PC-3 (cell line): ENCODE data around the gene GDF7. TPM values are rescaled to one million over a fixed set of nuclear protein-coding genes. Genes with fewer than 3 reads are reported as not detected.

Experiments used
- ATAC-seq: fragments of 200-7000 bp; cut with Tn5 transposase; 2 replicates; pipeline ENCODE4 v1.9.1; 2020; ENCODE audit warnings: mild to moderate bottlenecking, moderate library complexity
- BruUV-seq: library from RNA; stranded (reverse); fragments of 400-500 nt; replicated peaks from 2 replicates; lab custom pipeline; 2021; lab: Mats Ljungman, UMichigan
- CTCF ChIA-PET: fragments of 300-600 bp; sonication (Branson Sonifier 250); formaldehyde crosslinking; loops from one replicate; lab custom pipeline; 2022; ENCODE audit warnings: antibody characterized with exemption; lab: Charles Lee
- POLR2A ChIA-PET: fragments of 300-600 bp; sonication (Branson Sonifier 250); formaldehyde crosslinking; loops from one replicate; lab custom pipeline; 2022; ENCODE audit warnings: antibody characterized with exemption; ENCODE audit not compliant: unreplicated experiment; lab: Charles Lee
- DNase-seq: peaks from one replicate; pipeline ENCODE4 v3.0.0-alpha.2; 2015
- H2AFZ ChIP-seq: fragments of 300-600 bp; sonication (generic); 2 replicates; pipeline ENCODE4 v1.6.0; 2016; ENCODE audit warnings: antibody characterized with exemption, low read length
- H3F3A ChIP-seq: fragments of 300-600 bp; sonication (generic); one replicate; pipeline ENCODE4 v1.6.0; 2017; ENCODE audit warnings: antibody characterized with exemption, low read length, control low read depth, mild to moderate bottlenecking; ENCODE audit not compliant: unreplicated experiment
- H3K27ac ChIP-seq: fragments of 300-600 bp; sonication (generic); 2 replicates; pipeline ENCODE4 v1.5.1; 2016; ENCODE audit warnings: mild to moderate bottlenecking, low read length
- H3K27me3 ChIP-seq: fragments of 300-600 bp; sonication (generic); 2 replicates; pipeline ENCODE4 v1.6.1; 2016; ENCODE audit warnings: low read length, mixed read lengths
- H3K36me3 ChIP-seq: fragments of 300-600 bp; sonication (generic); 2 replicates; pipeline ENCODE4 v1.6.1; 2016; ENCODE audit warnings: low read depth, mixed run types, low read length, mixed read lengths
- H3K4me1 ChIP-seq: fragments of 300-600 bp; sonication (generic); 2 replicates; pipeline ENCODE4 v1.5.1; 2016; ENCODE audit warnings: low read length; ENCODE audit not compliant: insufficient read depth
- H3K4me2 ChIP-seq: fragments of 300-600 bp; sonication (generic); 2 replicates; pipeline ENCODE4 v1.6.0; 2016; ENCODE audit warnings: low read length
- H3K4me3 ChIP-seq: fragments of 300-600 bp; sonication (generic); 2 replicates; pipeline ENCODE4 v1.5.1; 2016; ENCODE audit warnings: mild to moderate bottlenecking, low read length, mixed read lengths
- H3K79me2 ChIP-seq: fragments of 300-600 bp; sonication (generic); 2 replicates; pipeline ENCODE4 v1.6.1; 2017; ENCODE audit warnings: low read length, mixed read lengths
- H3K9ac ChIP-seq: fragments of 300-600 bp; sonication (generic); 2 replicates; pipeline ENCODE4 v1.6.0; 2016; ENCODE audit warnings: mild to moderate bottlenecking, low read length
- H3K9me2 ChIP-seq: fragments of 300-600 bp; sonication (generic); replicated peaks from 2 replicates; pipeline ENCODE4 v1.6.1; 2016; ENCODE audit warnings: mixed run types, low read length, mixed read lengths
- H3K9me3 ChIP-seq: fragments of 300-600 bp; sonication (generic); 2 replicates; pipeline ENCODE4 v1.6.1; 2016; ENCODE audit warnings: low read length, mixed read lengths
- H4K20me1 ChIP-seq: fragments of 300-600 bp; sonication (generic); 2 replicates; pipeline ENCODE4 v1.6.1; 2016; ENCODE audit warnings: low read length, mixed read lengths
- CTCF ChIP-seq: fragments of 300-600 bp; sonication (generic); conservative IDR thresholded peaks from 2 replicates; pipeline ENCODE4 v1.5.1; 2017; ENCODE audit warnings: antibody characterized with exemption, low read depth, mild to moderate bottlenecking, low read length
- EZH2 ChIP-seq: fragments of 300-600 bp; sonication (generic); IDR thresholded peaks from one replicate; pipeline ENCODE4 v1.6.1; 2017; ENCODE audit warnings: antibody characterized with exemption, mild to moderate bottlenecking, low read length; ENCODE audit not compliant: unreplicated experiment
- EZH2phosphoT487 ChIP-seq: fragments of 300-600 bp; sonication (generic); IDR thresholded peaks from 2 replicates; pipeline ENCODE4 v1.6.1; 2018; ENCODE audit warnings: mild to moderate bottlenecking, antibody characterized with exemption, low read length, borderline replicate concordance
- intact Hi-C: fragments of 100-400 bp; cut with micrococcal nuclease; formaldehyde crosslinking; loops from 2 replicates; pipeline ENCODE4 v1.9.0; 2023
- total RNA-seq: library from RNA; depleted of rRNA; stranded (reverse); fragments of >200 nt; gene quantifications from 2 replicates; pipeline ENCODE4 v1.2.3, GENCODE V29; 2014

Gene GDF7
- total RNA-seq, 1 experiment from 2014 or later: 0.04 TPM

- Histone ChIP-seq H3K9ac (no peak overlapping the region), H2AFZ (no peak overlapping the region), H3K4me3 (no peak overlapping the region), H3K36me3 (no peaks in the 10 kb centered on the region), H3F3A (no peaks in the 10 kb centered on the region), H3K27me3 (no peaks in the 10 kb centered on the region), H3K9me2 (no peaks in the 10 kb centered on the region), H3K27ac (no peak overlapping the region), H3K4me1 (no peaks in the 10 kb centered on the region), H4K20me1 (no peaks in the 10 kb centered on the region), H3K9me3 (no peaks in the 10 kb centered on the region), H3K79me2 (no peaks in the 10 kb centered on the region), H3K4me2 (no peak overlapping the region)
- DNase-seq (no peak), ATAC-seq (no peak)
- no TSS peak for BruUV-seq
- ChIA-PET POLR2A (no interaction called here), CTCF (no interaction called here)
- TF ChIP-seq EZH2 (no peak), EZH2phosphoT487 (no peak), CTCF (no peak)
- intact Hi-C loops: no loop called here
Observed at GRCh38 chr2:20626698-20627513, 40.0 kb upstream of the GDF7 start.

- no peaks in the 10 kb centered on the region for H3K79me2 ChIP-seq
- H3K4me1 ChIP-seq: no peaks in the 10 kb centered on the region
- H3K9me2 ChIP-seq: no peaks in the 10 kb centered on the region
- no peak overlapping the region for H3K4me3 ChIP-seq
- H3K27ac ChIP-seq: no peak overlapping the region
- no peak for ATAC-seq
- ChIA-PET POLR2A (no interaction called here), CTCF (interaction anchor here (0.7 kb wide), 1 partner anchor 408 kb away, joined by 4 read pairs; no protein-coding TSS in a partner anchor)
- no peak for DNase-seq
- no peaks in the 10 kb centered on the region for H3F3A ChIP-seq
- no peaks in the 10 kb centered on the region for H3K9me3 ChIP-seq
- no TSS peak for BruUV-seq
- no peak overlapping the region for H3K9ac ChIP-seq
- H3K4me2 ChIP-seq: no peak overlapping the region
- TF ChIP-seq EZH2 (no peak), EZH2phosphoT487 (no peak), CTCF (no peak)
- intact Hi-C loops: no loop called here
- H4K20me1 ChIP-seq: no peaks in the 10 kb centered on the region
- H3K36me3 ChIP-seq: no peaks in the 10 kb centered on the region
- no peak overlapping the region for H2AFZ ChIP-seq
- H3K27me3 ChIP-seq: no peaks in the 10 kb centered on the region
Observed at GRCh38 chr2:20627712-20628380, 39.1 kb upstream of the GDF7 start.

- ChIA-PET POLR2A (no interaction called here), CTCF (no interaction called here)
- TF ChIP-seq EZH2: no peak
- TF ChIP-seq EZH2phosphoT487: no peak
- TF ChIP-seq CTCF: no peak
- Histone ChIP-seq H3K9me3 (no peaks in the 10 kb centered on the region), H2AFZ (no peak overlapping the region), H3K79me2 (no peaks in the 10 kb centered on the region), H3K36me3 (no peaks in the 10 kb centered on the region), H3K4me1 (peaks cover 5% of the 10 kb centered on the region), H3F3A (no peaks in the 10 kb centered on the region), H3K27me3 (no peaks in the 10 kb centered on the region), H3K4me2 (no peak overlapping the region), H3K4me3 (no peak overlapping the region), H3K27ac (no peak overlapping the region), H3K9ac (no peak overlapping the region), H4K20me1 (no peaks in the 10 kb centered on the region), H3K9me2 (no peaks in the 10 kb centered on the region)
- ATAC-seq: no peak
- BruUV-seq: no TSS peak
- intact Hi-C loops: no loop called here
- no peak for DNase-seq
Observed at GRCh38 chr2:20629181-20629580, 37.8 kb upstream of the GDF7 start.
